ENCODE data around the gene MEIS1.
"Not testable (repeated sequence)": the region's sequence is repeated elsewhere in the genome, so short reads cannot be mapped to it uniquely, and the experiment has no call there.

The MEIS1 gene

GRCh38 chr2:66470199-66470598 is 35.3 kb downstream of the MEIS1 start:
- no peak for ATAC-seq

GRCh38 chr2:66472225-66472843 is 37.4 kb downstream of the MEIS1 start:
- no peak for ATAC-seq

GRCh38 chr2:66477135-66477842 is 42.4 kb downstream of the MEIS1 start:
- ATAC-seq = no peak

- ATAC-seq = no peak
Observed at GRCh38 chr2:66478299-66478698, 43.4 kb downstream of the MEIS1 start.

GRCh38 chr2:66478731-66479316 is 43.9 kb downstream of the MEIS1 start:
- no peak for ATAC-seq

- ATAC-seq = no peak
Observed at GRCh38 chr2:66481100-66481549, 46.2 kb downstream of the MEIS1 start.

GRCh38 chr2:66485252-66485651 is 50.3 kb downstream of the MEIS1 start:
- not testable (repeated sequence) for ATAC-seq

- ATAC-seq = no peak
Observed at GRCh38 chr2:66488946-66489345, 54.0 kb downstream of the MEIS1 start.

- no peak for ATAC-seq
Observed at GRCh38 chr2:66489436-66489835, 54.5 kb downstream of the MEIS1 start.

GRCh38 chr2:66490588-66491001 is 55.7 kb downstream of the MEIS1 start:
- ATAC-seq = no peak

GRCh38 chr2:66494708-66495107 is 59.8 kb downstream of the MEIS1 start:
- no peak for ATAC-seq

GRCh38 chr2:66495788-66496640 is 61.1 kb downstream of the MEIS1 start:
- no peak for ATAC-seq

GRCh38 chr2:66496670-66497420 is 61.9 kb downstream of the MEIS1 start:
- no peak for ATAC-seq

- no peak for ATAC-seq
Observed at GRCh38 chr2:66497431-66498288, 62.7 kb downstream of the MEIS1 start.

- ATAC-seq = no peak
Observed at GRCh38 chr2:66498289-66498975, 63.5 kb downstream of the MEIS1 start.

GRCh38 chr2:66501267-66501666 is 66.3 kb downstream of the MEIS1 start:
- no peak for ATAC-seq

GRCh38 chr2:66506265-66506664 is 71.3 kb downstream of the MEIS1 start:
- ATAC-seq = no peak

- no peak for ATAC-seq
Observed at GRCh38 chr2:66507673-66508201, 72.8 kb downstream of the MEIS1 start.

GRCh38 chr2:66508484-66509071 is 73.7 kb downstream of the MEIS1 start:
- ATAC-seq = no peak

- no peak for ATAC-seq
Observed at GRCh38 chr2:66509326-66509811, 74.4 kb downstream of the MEIS1 start.

Measured in activated CD4-positive, CD25-positive, alpha-beta regulatory T cell treated with anti-CD3 and anti-CD28 coated beads, Interleukin-2, amount 50 U/mL, for 24 hours (primary cell).